ENCODE data around the gene TMEM208.

Gene TMEM208

GRCh38 chr16:67248401-67249177 is 21.7 kb downstream of the TMEM208 start, which contains the start of gene SLC9A5:
Gene SLC9A5 (plus strand): TSS chr16:67248979. CDS start chr16:67249015, 36 bp downstream.
- no peak for DNase-seq (ENCODE audit: low read depth in 2 of 2, low spot score in 1 of 2)

- no peak for DNase-seq (ENCODE audit: low read depth in 2 of 2, low spot score in 1 of 2)
These were observed 22.5 kb downstream of the TMEM208 start for GRCh38 chr16:67249178-67250044.

GRCh38 chr16:67250045-67250327 is 23.1 kb downstream of the TMEM208 start:
- no peak for DNase-seq (ENCODE audit: low read depth in 2 of 2, low spot score in 1 of 2)

- no peak for DNase-seq (ENCODE audit: low read depth in 2 of 2, low spot score in 1 of 2)
These were observed 25.9 kb downstream of the TMEM208 start for GRCh38 chr16:67252609-67253497.

- no peak for DNase-seq (ENCODE audit: low read depth in 2 of 2, low spot score in 1 of 2)
These were observed 28.0 kb downstream of the TMEM208 start for GRCh38 chr16:67254801-67255552.

- no peak for DNase-seq (ENCODE audit: low read depth in 2 of 2, low spot score in 1 of 2)
These were observed 28.8 kb downstream of the TMEM208 start for GRCh38 chr16:67255553-67256221.

GRCh38 chr16:67256701-67257230 is 29.8 kb downstream of the TMEM208 start:
- no peak for DNase-seq (ENCODE audit: low read depth in 2 of 2, low spot score in 1 of 2)

GRCh38 chr16:67257486-67258160 is 30.7 kb downstream of the TMEM208 start:
- no peak for DNase-seq (ENCODE audit: low read depth in 2 of 2, low spot score in 1 of 2)

- DNase-seq (ENCODE audit: low read depth in 2 of 2, low spot score in 1 of 2): no peak
These were observed 31.4 kb downstream of the TMEM208 start for GRCh38 chr16:67258161-67258835.

GRCh38 chr16:67259705-67260104 is 32.8 kb downstream of the TMEM208 start:
- no peak for DNase-seq (ENCODE audit: low read depth in 2 of 2, low spot score in 1 of 2)

GRCh38 chr16:67260426-67261063 is 33.6 kb downstream of the TMEM208 start:
- DNase-seq (ENCODE audit: low read depth in 2 of 2, low spot score in 1 of 2): no peak

- DNase-seq (ENCODE audit: low read depth in 2 of 2, low spot score in 1 of 2): no peak
These were observed 36.3 kb downstream of the TMEM208 start for GRCh38 chr16:67263201-67263600.

GRCh38 chr16:67264277-67264676 is 37.3 kb downstream of the TMEM208 start:
- no peak for DNase-seq (ENCODE audit: low read depth in 2 of 2, low spot score in 1 of 2)

- no peak for DNase-seq (ENCODE audit: low read depth in 2 of 2, low spot score in 1 of 2)
These were observed 37.9 kb downstream of the TMEM208 start for GRCh38 chr16:67264866-67265265.

GRCh38 chr16:67265834-67266233 is 38.9 kb downstream of the TMEM208 start:
- no peak for DNase-seq (ENCODE audit: low read depth in 2 of 2, low spot score in 1 of 2)

GRCh38 chr16:67268136-67268579 is 41.2 kb downstream of the TMEM208 start:
- DNase-seq (ENCODE audit: low read depth in 2 of 2, low spot score in 1 of 2): no peak

- DNase-seq (ENCODE audit: low read depth in 2 of 2, low spot score in 1 of 2): no peak
These were observed 42.8 kb downstream of the TMEM208 start for GRCh38 chr16:67269766-67270165.

- DNase-seq (ENCODE audit: low read depth in 2 of 2, low spot score in 1 of 2): no peak
These were observed 44.0 kb downstream of the TMEM208 start for GRCh38 chr16:67270931-67271338.
